ENCODE results near the gene KLRF1.

Gene KLRF1

DNA sequence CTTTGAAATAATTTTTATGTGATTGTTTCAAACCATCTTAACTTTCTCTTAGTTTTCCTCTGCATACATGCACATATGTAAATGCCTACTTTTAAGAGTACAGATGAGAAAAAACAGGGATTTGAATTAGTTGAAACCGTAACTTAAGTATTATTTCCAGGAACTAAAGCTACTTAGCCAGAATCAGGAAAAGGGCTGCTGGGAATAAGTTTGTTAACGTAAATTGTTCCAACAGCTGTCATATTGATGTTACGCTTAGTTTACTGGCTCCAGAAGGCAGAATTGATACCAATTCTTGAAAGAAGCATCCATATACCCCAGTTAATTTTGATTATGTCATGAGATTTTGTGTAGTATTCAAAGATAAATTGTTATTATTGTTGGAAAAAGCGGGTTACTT is 17.9 kb upstream of the KLRF1 start:
- DNase-seq (ENCODE audit: low read depth): no peak

DNA sequence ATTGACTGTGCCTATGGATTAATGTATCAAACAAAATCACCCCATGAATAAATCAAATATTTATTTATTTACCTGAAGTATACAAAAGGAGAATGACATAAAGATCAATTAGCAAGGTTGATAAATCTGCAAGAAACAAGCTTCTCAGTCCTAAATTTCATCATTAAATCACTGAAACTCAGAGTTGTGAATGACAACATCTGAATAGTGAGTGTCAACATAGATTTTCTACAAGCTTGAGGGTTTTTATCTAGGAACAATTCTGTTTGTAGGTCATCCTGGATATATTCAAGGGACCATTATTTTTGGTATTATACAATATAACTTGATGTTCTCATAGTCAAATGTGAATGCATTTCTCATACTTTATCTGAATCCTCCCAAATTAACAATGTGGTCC is 17.4 kb upstream of the KLRF1 start:
- no peak for DNase-seq (ENCODE audit: low read depth)

DNA sequence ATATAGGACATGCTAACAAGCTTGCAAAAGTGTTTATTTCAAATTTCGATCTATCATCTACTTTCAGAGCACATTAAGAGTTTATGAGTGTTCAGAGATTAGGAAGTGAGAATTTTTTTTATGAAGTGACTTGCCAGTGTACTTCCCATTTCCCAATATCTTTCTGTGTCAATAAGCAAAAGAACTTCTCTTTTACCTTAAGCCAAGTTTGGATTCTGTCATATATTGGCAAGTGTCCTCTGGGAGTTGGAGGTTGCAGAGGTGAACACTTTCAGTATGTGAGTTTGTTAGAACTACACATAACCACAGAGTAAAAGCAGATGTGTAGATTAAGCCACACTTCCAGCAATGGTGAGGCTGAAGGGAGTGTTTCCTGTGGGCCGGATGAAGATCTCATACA is 16.6 kb upstream of the KLRF1 start:
- peak; percentile 45 for DNase-seq (ENCODE audit: low read depth)

DNA sequence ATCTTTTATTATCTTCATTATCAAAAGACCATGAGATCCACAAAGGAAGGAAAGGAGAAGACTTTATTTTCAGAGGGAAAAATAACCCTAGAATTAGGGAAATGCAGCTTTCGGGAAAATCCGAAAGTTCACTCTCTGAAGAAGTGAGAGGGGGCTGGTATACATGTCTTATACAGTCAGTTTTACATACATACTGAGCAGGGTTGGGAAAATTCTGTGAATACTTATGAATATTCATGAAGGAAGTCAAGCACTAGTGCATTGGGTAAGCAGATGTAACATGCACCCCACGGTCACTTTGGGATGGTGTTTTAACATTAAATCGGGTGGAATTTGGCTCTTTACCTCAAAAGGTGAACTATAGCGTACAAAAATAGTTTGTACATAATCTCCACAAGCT is 15.7 kb upstream of the KLRF1 start:
- no peak for DNase-seq (ENCODE audit: low read depth)

DNA sequence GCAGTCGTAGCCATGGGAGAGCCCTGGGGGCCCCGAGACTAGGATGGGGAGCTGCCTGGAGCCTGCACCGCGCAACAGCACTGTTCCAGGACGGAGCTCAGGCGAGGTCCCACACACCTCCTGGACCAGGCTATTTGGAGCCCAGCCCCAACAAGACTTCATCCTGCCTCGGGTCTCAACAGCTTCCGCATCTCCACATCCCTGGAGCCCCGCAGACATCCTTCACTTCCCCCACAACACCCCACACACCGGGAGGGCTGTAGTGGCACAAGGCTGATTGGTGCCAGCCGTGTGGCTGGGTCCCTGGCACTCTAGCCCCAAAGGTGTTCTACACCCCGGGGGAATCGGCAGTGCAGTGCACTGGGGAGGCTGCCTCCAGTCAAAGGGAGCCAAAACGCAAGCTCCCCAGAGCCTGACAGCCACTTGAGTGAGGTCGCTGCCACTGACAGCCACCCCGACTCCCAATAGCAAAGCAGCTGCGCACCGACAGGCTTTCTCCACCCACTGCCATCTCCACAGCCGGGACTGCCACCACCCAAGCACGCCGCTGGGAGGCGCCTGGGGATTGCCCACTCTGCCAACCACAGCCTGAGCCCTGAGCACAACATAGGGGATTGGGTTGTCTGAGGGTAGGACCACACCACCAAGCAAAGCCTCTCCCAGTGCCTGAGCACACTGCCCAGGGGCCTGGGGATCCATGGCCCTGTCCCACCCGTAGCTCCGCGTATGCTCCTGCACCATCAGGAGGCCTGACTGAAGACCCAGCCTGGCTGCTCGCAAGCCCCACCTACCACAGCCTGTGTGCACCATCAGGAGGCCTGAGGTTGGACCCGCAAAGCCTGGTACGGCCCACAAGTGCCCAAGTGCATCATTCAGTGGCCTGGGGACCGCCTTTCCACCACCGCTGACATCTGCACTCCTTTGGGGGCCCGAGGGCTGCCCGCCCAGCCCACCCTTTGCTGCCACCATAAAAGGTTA is 13.2 kb upstream of the KLRF1 start:
- peak; percentile 26 for DNase-seq (ENCODE audit: low read depth)

DNA sequence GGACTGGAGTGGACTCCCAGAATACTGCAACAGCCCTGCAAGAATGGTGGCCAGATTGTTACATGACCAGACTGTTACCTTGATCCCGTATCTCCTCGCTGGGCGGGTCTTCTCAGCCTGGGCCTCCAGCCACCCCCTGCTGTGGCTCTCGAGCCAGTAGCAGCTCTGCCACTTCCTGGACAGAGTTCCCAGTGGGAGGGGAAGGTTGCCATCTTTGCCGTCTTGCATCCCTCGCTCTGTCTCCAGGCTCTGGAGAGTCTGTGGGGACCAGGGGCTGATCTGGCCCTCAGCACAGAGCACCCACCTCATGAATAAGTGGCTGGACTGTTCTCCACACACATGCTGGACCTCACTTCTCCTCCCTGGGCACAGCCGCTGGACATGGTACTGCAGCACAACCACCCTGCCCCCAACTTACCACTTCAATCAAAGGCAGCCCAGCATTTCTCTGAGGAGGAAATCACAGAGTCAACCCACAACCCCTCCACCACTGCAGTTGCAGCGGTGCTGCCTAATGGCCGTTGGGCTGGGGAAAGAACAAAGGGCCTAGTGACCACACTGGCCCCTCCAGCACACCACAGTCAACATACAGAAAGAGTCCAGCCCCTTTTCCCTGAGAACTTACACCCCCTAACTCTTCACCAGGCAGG is 6.9 kb upstream of the KLRF1 start:
- no peak for DNase-seq (ENCODE audit: low read depth)

DNA sequence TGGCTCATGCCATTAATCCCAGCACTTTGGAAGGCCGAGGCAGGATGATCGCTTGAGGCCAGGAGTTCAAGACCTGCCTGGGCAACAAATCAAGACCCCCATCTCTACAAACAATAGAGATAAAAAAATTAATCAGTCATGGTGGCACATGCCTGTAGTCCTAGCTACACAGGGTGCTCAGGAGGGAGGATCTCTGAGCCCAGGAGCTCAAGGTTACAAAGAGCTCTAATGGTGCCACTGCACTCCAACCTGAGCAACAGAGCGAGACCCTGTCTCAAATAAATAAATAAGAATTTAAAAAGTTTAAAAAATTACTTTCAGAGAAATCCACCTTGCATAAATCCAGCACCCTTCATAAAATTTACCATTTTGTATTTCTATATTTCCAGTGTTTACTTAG is 2.2 kb downstream of the KLRF1 start:
- no peak for DNase-seq (ENCODE audit: low read depth)

DNA sequence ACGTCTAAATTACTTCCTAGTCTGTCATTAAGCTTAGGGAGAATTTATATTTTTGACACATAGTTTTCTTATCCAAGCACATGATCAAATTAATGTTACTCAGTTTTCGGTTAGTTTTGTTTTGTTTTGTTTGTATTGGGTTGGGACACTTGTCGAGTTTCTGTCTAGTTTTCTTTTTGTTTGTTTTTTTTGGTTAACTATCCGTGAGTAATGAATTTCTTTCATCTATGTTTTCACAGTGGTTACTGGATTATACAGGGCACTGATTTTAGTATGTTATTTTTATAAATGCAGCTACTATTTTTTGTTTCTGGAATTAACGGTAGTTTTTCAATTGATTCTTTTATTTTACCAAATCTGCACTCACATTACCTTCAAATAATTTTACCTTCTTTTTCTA is 2.7 kb downstream of the KLRF1 start:
- DNase-seq (ENCODE audit: low read depth): no peak

DNA sequence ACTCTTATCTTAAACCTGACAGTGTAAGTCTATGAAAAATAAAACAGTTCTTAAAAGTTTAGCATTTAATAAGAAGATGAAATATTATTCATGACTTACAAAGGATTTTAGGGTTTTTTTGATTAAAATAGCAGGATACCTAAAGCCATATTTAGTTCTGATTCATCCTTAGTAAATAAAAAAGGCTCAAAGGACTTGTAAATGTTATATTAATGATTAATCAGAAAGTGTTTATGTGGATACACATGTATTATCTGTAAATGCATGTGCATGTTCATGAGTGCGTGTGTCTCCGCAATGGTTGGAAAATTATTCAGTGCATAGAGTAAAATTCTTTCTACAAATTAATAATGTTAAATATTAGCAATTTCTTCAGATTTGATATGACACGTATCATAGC is 4.4 kb downstream of the KLRF1 start:
- DNase-seq (ENCODE audit: low read depth): no peak

DNA sequence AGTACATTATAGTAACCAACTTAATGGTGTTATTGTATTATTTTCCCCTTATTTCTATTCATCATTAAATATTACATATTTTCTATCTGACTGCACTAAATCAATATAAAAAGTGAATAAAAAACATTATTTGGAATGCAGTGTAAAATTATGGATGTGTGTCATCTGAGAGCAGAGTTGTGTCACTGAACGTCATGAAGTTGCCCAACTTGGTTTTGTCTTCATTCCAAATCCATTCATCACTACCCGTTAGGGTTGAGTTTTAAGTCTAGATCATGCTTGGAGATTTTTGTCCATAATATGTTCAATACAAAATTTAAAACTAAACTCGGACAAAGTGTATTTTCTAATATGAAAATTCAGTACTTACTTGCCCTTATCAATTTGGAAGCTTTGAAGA is 16.1 kb downstream of the KLRF1 start:
- DNase-seq (ENCODE audit: low read depth): peak; percentile 23

DNA sequence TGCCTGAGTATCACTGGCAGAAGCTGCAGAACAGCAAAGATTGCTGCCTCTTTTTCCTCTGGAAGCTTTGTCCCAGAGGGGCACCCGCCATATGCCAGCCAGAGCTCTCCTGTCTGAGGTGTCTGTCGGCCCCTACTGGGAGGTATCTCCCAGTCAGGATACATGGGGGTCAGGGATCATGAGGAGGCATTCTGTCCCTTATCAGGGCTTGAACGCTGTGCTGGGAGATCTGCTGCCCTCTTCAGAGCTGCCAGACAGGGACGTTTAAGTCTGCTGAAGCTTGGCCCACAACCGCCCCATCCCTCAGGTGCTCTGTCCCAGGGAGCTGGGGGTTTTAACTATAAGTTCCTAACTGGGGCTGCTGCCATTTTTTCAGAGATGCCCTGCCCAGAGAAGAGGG is 21.6 kb downstream of the KLRF1 start:
- DNase-seq (ENCODE audit: low read depth): no peak

DNA sequence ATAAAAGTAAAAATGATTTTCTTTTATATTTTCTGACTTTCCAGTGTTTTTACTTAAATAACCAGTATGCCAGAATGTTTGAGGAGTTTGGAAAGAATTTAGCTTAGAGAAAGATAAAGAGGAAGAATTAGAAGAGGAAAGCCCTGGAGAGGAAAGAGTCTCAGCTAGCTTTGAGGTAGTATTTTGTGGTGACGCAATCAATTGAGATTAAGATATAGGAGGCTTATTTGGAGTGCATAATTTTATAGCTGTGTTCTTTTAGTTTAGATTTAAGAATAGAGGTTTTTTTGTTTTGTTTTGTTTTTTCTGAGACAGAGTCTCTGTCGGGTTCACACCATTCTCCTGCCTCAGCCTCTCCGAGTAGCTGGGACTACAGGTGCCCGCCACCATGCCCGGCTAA is 23.8 kb downstream of the KLRF1 start:
- DNase-seq (ENCODE audit: low read depth): no peak

DNA sequence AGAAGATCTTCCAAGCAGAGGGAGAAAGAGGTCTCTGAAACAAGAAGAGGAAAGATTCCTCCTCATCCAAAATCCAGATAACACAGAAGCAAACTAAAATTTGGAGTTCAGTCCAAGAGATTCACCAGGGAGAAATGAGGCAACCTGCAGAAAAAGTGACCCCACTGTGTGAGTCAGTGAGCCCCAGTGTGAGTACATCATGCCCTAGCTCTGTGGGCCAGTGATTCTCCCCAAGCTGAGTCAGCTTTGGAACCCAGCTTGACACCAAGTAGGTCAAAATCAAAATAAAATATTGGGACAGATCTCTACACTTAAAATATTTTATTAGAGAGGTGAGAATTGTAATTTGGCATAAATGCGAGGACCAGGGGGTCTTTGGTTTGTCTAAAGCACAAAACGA is 24.6 kb downstream of the KLRF1 start:
- no peak for DNase-seq (ENCODE audit: low read depth)

DNA sequence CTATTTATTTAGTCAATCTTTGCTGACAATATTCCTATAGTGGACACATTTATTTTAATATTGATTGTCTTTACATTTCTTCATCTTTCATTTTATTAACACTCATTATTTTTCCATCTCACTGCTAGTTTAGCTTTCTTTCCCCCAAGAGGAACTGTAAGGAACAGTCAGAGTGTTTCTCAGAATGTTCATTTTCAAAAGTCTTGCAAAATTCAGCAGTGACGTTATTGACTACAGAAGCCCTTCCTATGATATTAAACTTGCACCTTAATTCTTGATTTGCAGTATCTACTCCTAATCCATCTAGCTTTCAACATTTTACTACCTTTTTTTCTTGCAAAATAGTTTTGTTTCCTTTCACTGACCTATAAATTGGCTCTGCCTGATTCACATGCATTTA is 28.9 kb downstream of the KLRF1 start:
- DNase-seq (ENCODE audit: low read depth): no peak

DNA sequence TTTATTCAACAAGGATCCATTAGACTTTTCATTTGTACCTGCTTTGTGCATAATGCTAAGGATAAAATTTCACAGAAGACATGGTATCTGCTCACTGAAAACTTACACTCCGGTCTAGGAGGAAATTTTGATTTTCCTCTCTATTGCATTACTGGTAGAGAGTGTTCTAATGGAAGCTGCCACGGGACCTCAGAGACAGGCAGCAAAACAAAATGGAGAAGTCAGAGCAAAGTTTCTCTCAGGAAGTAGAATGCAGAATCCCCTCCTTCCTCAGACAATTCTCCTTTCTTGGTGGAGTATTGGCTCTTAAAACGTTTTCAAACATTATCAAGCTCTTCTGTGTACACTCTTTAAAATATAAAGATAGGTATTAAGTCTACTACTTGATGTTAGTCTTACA is 29.6 kb downstream of the KLRF1 start:
- no peak for DNase-seq (ENCODE audit: low read depth)

DNA sequence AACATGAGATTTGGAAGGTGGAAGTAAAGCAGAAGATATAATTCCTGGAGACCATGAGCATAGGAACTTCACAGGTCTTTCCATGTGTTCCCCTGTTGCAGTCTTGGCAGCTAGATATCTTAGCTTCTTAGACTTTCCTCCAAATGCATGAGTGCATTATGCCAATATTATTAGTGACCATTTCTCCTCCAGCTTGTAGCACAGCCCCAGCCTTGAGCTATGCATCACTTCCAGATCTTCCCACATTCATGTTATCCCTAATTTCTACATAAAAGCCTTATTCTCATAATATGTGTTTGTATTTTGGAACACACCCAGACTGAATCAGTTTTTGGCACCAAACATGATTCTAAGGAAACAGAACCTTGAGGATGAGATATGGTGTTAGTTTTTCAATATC is 30.9 kb downstream of the KLRF1 start:
- DNase-seq (ENCODE audit: low read depth): no peak

DNA sequence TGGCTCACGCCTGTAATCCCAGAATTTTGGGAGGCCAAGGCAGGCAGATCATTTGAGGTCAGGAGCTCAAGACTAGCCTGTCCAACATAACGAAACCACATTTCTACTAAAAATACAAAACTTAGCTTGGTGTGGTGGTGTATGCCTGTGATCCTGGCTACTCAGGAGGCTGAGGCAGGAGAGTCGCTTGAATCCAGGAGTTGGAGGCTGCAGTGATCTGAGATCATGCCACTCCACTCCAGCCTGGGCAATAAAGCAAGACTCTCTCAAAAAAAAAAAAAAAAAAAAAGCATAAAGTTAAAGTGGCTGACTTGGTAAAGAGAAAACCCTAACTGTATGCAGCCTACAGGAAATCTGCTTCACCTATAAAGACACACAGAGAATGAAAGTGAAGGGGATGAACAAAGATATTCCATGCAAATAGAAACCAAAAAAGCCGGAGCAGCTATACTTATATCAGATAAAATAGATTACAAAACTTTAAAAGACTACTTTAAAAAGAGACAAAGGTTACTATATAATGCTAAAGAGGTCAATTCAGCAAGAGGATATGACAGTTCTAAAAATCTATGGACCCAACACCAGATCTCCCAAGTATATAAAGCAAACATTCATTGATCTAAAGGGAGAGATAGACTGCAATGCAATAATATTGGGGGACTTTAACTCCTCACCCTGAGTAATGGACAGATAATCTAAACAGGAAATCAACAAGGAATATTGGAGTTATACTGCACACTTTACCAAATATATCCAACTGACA is 37.8 kb downstream of the KLRF1 start:
- no peak for DNase-seq (ENCODE audit: low read depth)

DNA sequence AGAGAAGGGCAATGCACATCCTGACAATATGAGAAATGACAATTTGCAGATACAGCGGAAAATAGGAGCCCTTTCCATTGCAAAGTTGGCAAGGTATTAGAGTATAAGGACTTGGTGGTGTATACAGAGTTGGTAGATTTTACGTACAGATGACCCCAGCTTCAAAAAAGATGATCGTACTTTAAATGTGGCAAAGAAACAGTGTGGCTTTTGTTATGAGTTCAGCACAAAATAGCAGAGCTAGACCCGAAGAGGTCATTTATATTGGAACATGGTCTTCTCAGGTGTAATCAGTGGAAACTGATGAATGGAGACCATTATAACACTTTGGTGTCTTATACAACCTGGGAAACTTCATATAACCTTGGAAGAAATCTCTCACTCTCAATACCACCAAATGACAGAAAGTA is 39.6 kb downstream of the KLRF1 start:
- no peak for DNase-seq (ENCODE audit: low read depth)

DNA sequence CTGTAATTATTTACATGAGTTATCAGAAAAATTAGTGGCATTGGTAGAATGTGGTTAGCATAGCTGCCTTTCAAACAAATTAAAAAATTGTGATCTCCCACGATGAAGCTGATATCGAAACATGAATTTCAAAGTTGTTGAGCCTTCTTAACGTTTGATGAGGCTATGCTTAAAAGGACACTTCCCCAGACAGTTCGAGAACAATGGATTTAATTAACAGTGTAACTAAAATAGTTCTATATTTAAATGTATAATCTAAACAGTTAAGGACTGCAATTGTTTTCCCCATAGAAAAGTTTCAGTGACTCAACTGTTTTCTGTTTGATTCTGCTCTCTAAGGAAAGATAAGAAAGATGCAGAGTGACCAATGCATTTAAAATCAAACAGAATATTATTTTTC is 40.2 kb downstream of the KLRF1 start:
- no peak for DNase-seq (ENCODE audit: low read depth)

DNA sequence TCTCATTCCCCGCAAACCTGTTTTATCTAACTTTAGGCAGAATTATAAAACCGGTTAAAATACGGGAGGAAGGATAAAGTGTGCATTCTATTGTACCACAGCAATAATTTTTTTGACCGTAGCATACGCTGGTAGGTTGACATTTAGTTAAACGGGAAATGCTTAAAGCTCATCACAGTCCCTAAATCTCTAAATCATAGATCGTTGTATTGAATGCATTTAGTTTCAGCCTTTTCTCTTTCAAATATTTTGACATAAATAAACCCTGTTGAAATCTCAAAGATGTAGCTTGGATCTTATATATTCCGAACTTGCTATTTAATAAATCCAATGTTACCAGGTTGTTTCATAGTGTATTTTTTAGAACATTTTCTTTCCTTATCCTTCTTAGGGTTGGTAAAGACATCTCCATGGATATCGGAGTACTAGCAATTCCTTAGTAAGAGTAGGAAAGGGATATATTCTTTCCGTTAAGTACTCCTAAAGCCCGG is 41.1 kb downstream of the KLRF1 start:
- DNase-seq (ENCODE audit: low read depth): no peak

DNA sequence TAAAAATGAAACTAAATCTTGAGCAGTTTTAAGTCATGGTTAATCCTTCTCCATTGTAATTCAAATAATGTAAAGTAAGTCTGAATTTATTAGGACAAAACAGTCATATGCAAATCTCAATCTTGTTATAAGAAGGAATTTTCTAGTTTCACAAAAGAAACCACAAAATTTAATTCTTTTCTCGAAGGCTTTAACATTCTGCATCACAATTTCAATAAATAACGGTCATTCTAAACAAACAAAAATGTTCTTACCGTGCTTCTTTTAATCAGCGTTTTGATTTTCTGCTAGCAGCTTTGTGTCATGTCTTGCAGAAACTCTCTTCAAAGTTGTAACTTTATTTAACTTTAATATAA is 41.6 kb downstream of the KLRF1 start:
- DNase-seq (ENCODE audit: low read depth): no peak

DNA sequence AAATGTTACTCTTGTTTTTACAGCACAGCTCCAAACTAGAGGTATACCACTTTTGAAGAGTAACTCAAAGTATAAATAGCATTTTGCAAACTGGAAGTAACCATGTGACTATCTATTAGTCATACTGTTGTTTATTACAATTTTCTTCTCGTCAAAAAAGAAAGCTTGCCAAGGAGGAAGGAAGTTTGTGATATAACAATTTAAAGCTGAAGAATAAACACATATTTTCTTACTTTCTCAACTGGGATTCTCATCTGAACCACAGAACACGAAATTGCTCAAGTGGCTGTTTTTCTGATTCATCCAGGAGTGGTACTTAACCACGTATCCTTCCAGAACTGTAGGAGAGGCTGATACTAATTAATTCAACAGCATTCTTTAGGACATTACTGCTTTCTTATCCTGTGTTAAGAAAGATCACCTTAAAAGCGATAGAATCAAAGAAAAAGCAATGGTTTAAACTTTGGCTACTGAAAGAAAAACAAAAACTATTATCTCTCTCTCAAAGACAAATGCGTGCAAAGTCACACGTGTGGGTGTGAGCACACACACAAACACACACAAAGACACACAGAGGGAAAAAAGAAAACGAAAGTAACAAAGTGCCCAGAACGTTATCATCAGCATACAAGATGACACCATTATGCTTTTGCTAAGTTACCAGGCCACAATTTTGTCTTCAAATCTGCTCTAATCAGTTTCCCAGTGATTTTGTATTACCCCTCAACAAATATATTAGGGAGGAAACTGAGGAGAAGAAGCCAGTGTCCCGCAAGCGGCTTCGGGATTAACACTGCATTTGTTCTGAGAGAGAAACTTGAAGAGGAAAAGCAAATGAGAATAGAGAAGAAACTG is 42.3 kb downstream of the KLRF1 start, which contains the start of gene CLEC2B:
CLEC2B (minus strand) TSS at position 48 of the 855 bp plus-strand sequence.
- peak; percentile 89 for DNase-seq (ENCODE audit: low read depth)

Measured in fibroblast of gingiva (primary cell).